Hematopoietic multipotent progenitor cell (in vitro differentiated cells): ENCODE results near the gene BCAR3. TPM values are rescaled to one million over a fixed set of nuclear protein-coding genes. Genes with fewer than 3 reads are reported as not detected.

Experiments used
- DNase-seq, 3 donors: peaks; one replicate each; pipeline ENCODE4 v3.0.0-alpha.2; 2011 to 2015; ENCODE audit warnings: low read depth in 2 of 3, low spot score in 2 of 3
- total RNA-seq: library from RNA; depleted of rRNA; stranded (reverse); fragments of >200 nt; gene quantifications from one replicate; pipeline ENCODE4 v1.2.3, GENCODE V29; 2012

Gene BCAR3
- total RNA-seq = 1.1 TPM

DNA sequence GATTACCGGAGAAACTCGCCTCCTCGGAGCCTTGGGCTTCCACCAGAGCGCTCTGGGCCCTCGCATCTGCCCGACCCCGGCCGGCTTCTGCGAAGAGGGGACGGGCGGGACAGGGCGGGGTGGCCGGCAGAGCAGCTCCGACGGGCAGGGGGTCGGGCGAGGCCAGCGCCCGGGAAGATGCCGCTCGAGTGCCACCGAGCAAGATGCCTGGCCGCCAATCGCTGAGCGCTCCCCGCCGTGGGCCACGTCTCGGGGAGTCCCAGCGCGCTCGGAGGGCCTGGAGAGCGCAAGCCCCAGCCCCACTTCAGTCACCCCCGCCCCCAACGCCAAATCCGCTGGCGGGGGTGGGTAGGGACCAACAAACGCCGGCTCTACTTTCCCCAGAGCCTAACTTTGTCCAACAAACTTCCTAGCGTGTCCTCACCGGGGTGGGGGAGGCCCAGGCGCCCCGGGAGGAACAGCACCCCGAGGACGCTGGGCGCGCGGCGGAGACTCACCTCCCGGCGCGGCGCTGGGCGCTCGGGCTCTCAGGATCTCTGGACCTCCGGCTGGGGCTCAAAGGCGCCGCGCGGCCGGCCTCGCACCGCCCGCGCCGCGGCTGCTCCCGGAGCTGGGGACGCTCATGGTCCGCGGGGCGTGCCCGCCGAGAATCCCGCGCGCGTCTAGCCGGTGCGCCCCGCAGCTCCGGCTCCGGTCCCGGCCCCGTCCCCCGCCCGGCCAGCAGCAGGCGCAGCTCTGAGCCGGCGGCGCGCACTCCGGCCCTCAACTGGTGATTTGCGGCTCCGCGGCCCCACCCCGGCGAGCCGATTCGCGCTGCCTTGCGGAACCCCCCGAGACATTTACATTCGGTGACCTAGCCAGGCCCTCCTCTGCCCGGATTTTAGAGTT is at the start of gene BCAR3:
Gene BCAR3 (minus strand): TSS at position 737 of the 888 bp plus-strand sequence. CDS start 6,907 bp downstream, outside the sequence.
- peak in 1 of 3 donors; percentile 50 for DNase-seq

DNA sequence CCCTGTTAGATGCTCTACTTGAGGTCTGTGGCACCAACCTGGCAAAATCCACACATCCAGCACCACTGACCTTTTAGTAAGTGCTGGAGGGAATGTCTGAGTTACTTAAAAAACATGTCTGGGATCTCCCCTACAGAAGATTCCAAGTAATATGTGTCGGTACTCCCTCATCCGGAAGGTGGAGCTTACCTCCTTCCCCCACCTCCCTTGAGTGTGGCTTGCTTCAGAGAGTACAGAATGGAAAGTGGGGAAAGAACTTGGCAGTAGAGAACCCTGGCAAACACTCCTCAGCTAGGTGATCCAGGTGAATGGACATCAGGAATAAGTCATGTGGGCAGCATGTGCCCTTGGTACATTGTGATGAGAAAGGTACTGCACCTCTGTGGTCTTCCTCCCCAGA is 49.0 kb upstream of the BCAR3 start:
- no peak for DNase-seq

DNA sequence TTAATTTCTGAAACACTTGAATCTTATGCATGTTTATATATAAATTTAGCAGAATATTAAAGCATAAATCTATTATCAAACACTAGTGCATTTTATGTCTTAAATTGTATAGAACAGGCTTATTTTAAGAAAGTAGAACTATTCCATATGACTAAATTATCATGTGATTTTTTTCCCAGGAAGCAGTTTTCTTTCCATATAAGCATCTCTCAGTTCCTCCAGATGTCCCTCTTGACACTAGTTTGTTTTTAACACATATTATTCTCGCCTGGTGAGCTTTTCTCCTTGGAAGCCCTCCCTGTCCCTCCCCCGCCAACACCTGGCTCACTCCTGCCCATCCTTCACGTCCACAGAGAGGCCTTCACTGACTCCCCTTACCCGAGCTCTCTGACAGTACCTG is 48.3 kb upstream of the BCAR3 start:
- no peak for DNase-seq

DNA sequence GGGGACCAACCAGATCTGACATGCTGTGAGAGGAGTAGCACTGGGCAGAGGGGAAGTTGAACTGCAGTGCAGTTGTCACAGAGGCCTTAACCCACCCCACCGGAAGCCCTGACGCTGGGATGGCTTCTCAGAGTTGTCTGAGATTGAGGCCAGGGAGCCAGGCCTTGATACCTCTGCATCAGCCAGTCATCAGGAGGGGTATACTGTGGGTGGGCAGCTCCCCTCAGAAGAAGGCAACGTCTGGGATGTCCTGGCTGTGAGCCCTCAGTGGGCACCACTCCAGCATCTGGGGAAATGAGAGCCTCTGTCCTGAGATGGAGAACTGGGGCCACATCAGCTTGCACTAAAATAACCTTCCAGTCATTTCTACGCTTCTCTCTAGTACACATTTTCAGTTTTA is 47.9 kb upstream of the BCAR3 start:
- DNase-seq = no peak

DNA sequence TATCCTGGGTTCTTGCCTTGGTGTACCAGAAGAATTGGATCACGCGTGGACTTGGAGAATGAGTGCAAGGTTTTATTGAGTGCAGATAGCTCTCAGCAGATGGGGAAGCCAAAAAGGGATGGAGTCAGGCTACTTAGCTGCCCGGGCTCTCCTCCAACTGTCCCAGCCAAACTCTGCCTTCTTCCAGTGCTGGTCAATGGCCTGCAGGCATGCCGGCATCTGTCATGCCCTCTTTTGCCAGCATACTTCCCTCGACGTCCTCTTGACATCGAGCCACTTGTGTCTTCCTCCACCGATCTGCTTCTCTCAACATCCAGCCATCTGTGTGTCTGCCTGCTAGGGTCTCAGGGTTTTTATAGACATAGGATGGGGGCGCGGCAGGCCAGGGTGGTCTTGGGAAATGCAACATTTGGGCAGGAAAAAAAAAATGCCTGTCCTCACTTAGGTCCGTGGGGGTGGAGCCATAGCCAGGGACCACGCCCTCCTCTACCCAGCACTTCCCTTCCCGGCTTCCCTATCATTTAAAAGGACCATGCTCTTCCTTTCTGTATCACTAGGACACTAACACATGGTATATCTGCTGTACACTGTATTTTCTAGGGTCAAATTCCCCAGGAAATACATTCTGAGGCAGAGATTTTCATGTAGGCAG is 47.0 kb upstream of the BCAR3 start:
- no peak for DNase-seq

DNA sequence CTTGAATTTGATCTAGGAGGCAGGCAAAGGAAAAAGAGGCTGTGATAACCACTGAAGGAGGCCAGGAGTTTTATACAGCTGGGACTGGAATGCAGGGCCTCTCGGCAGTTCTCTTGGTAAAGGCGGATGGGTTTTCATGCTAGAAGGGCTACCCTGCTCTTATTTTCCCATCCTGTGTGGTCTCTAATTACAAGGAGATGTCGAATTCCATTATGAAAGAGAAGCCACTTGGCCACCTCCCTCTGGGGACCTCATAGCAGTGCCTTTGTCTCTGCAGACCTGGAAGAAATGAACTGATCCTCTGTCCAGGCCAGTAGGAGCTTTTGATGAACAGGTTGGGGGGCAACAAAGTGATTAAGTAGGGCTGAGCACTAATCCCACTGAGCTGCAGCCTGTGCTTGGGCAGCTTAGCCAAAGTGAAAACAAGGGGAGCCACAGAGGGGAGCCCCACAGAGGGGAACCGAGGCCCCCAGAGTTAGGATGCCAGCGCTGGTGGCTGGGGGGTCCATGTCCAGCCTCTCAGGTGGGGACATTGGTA is 42.2 kb upstream of the BCAR3 start:
- no peak for DNase-seq

DNA sequence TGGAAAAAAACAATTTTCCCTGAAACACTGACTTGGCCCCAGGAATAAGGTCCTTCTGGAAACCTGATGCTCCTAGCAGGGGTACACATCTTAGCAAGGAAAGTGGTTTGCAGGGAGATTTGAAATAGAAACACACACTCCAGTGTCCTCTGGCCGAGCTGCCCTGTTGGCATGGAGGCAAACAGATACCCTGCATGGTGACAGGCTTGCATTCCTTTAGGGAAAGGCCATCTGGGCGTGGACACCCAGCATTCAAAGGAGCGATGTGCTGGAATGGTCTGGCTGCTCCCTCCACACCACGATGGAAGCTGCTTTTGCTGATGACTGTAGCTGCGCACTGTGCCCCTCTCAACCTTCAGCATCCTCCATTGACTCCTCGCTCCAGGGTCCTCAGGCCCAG is 41.5 kb upstream of the BCAR3 start:
- no peak for DNase-seq

DNA sequence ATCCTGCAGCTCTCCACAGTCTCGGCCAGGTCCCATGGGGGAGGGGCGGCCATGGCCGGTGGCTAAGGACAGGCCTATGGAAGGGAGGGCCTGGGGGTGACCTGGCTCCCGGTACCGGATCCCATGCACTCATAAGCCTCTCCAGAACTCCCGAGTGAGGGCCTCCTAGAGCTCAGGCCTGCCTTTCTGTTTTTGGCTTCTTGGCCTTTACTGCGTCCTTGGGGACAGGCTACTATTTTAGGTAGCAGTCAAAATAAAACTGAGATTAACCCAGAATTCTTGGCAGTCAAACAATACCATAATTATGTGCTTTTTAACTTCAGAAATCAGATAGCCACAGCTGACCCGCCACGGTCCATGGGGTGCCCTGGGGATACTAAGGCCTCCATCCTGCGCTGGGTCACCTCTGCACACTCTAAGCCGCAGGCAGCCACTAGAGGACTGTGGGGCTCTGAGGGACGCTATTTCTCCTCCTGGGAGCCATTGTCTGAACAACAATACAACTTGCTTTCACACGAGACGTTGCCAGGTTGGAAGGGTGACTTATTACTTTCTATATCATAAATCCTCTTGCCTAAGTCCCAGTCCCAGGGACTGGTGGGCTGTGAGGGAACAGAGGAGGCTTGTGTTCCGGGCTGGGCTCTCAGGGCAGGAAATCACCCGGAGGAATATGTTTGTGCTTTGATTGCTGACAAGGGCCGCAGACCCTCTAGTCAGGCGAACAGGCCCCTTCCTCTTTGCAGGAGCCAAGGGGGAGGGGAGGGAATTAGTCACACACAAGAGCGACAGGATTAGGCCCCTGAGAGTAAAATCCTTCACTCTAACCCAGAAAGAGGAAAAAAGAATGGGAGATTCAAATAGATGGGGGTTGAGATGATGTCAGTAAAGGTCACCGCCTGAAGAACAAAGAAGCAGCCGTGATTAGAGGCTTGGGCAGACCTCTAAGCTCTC is 40.7 kb upstream of the BCAR3 start:
- peak in 1 of 3 donors; percentile 5 for DNase-seq

DNA sequence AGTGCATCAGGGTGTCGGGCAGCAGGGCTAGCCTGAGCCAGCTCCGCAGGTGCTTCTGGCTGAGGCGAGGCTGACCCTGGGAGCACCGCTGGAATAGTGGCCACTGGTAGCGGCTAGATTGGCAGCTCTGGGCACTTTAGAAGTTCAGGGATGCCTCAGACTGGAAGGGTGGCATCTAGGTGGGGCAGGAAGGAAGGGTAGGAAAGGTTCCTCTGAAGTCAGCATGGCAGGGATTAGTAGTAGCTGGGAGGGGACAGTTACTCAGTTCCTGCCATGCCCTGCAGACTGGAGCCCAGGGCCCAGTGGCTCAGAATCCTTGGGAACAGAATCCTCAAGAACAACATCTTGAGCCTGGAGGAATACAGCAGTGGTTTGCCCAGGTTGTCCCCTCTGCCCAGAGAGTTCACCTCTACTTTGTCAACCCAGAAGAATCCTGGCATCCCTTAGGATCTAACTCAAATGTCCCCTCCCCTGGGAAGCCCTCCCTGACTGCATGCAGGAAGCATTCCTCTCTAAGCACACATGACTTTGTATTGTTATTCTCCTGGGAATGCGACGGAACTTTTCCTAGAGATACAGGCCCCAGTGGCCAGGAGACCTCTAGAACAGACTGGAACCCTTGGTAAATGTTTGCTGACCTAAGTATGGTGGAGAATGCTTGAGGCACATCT is 39.5 kb upstream of the BCAR3 start:
- DNase-seq = no peak

DNA sequence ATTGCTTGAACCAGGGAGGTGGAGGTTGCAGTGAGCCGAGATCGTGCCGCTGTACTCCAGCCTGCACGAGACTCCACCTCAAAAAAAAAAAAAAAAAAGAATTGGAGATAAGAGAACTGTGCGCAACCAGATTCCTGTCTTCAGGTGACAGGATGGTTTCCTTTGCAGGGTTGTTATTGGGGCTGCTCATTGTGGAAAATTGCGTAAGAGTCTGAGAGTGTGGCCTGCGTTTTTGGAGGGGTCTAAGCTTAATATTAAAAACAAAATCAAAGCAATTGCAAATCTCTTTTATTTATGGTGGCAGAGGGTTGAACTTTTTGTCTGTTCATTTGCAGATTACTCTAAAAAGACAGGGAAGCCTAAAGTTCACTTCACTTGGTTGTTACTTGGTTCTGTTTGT is 36.0 kb upstream of the BCAR3 start:
- no peak for DNase-seq

DNA sequence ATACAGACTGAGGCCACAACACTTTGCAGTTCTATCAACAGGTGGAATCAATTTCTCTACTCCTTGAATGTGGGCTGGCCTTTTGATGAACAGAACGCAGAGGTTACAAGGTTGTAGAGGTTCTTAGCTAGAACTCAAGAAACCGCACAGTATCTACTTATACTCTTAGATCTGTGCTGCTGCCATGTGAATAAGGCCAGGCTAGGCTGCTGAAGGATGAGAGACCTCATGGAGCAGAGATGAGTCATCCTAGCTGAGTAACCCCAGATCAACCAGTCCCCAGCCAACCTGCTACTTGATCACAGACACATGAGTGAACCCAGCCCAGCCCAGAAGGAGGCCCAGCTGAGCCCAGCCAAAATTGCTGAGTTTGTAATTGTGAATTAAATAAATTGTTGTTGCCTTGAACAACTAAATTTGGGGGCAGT is 35.3 kb upstream of the BCAR3 start:
- DNase-seq = no peak

DNA sequence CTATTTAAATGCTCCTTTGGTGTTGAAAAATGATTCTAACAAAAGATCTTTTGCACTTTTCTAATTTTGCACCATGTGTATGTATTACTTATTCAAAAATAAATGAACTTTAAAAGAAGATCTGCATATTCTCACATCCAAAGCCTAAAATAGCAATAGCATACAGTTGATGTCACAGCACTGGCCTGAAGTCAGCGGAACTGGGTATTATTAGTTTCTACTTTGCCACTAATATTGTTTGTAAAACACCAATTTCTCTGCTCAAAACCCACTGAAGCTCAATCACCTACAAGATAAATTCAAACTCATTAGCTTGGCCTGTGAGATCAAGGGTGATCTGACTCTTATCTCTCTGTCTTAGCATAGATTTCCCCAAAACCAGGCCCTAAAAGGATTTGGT is 34.5 kb upstream of the BCAR3 start:
- no peak for DNase-seq

DNA sequence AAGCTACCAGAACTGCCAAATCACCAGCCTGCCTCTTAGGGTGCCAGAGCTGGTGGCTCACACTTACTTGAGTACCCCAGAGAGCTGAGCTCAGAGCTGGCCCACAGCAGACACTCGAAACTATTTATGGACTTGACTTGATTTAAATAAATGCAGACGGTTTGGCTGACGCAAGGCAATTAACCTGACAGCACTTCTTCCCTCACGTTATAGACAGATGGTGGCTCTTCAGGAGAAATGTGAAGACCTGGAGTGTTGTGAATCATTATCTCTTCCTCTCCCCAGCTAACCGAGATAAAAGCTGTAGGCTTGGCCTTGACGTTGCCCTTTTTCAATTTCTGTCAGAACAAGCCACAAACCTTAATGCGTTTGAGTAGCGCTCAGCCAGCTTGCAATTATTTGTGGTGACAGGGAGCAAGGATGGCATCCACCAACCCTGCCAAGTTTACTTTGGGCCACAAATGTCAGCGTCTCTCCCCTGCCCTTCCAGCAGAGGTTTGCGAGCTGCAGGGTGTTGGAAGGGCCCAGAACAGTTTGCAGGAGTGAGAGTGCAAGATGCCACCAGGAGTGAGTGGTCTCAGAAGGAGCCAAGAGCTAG is 34.0 kb upstream of the BCAR3 start:
- DNase-seq = no peak

DNA sequence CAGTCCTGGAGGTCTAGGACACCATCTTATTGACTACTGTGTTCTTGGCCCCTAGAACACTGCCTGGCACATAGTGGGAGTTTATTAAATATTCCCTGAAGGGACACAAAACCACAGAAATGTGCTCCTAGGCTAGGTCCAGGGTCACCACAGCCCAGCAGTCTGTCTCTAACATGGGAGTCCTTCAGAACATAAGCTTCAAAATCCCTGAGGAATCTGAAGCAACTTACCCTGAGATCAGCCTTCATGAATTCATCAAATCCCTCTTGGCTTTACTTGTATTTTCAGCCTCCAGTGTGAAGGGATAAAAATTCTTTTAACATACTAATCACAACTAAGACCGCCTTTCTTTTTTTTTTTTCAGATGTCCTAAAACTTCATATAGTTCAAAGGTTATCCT is 32.7 kb upstream of the BCAR3 start:
- no peak for DNase-seq

DNA sequence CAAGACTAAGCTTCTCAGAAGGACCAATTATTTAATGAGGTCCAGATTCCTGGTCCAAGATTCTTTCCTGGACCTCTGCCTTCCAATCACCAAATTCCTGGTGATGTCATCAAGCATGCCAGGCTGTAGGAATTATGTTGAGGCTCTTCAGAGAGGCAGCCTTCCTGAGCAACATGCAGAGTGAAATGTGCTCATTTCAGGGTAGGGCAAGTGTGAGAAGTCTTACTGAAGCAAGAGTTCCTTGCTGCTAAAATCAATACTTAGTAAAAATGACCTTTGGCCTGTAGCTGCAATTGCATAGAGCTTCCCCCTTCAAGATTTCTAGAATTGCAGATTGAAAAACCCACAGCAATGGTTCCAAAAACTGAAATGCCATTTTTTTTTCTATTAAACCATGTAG is 31.7 kb upstream of the BCAR3 start:
- no peak for DNase-seq

DNA sequence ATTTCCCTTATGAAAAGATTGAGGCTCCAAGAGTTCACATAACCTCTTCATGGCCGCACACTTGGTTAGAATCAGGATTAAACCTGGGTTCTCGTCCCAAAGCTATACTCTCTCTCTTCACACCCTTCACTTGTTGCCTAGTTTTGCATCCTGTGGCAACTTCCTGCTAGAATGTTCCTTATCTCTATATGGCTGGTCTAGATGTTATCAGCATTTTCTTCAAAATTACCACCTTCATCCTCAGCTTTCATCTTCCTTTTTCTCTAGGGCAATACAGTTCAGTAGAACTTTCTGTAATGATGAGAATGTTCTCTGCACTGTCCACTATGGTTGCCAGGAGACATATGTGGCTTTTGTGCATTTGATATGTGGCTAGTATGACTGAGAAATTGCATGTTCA is 31.1 kb upstream of the BCAR3 start:
- no peak for DNase-seq

DNA sequence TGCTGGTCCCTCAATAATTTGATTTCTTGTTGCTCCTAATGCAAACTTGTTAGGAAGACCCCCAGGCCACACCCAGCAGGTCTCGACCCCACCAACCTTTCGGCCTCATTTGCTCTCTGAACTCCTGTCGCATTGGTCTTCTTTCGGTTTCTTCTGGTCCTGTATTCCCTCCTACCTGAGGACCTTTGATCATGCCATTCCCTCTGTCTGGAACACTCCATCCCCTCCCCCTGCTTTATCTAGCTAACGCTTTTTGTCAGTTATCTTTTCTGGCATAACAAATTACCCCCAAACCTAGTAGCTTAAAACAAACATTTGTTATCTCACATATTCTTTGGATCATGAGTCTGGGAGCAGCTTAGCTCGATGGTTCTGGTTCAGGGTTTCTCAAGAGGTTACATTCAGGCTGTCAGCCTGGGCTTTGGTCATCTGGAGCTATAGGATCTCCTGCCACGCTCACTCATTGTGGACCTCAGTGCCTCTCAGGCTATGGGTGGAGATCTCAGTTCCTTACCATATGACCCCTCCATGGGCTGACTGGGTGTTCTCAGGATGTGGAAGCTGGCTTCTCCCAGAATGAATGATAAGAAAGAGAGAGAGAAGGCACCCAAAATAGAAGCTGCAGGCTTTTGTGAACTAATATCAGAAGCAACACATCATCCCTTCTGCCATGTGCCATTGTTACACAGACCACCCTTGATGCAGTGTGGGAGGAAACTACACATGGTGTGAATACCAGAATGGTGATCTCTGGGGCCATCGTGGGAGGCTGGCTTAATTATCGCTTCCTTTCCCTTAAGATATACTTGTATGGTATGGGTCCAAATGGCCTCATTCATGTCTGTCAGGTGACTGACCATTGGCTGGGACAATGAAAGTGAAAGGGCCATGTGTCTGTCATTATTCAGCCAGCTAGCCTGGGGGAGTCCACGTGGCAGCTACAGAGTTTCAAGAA is 29.1 kb upstream of the BCAR3 start:
- DNase-seq = no peak

DNA sequence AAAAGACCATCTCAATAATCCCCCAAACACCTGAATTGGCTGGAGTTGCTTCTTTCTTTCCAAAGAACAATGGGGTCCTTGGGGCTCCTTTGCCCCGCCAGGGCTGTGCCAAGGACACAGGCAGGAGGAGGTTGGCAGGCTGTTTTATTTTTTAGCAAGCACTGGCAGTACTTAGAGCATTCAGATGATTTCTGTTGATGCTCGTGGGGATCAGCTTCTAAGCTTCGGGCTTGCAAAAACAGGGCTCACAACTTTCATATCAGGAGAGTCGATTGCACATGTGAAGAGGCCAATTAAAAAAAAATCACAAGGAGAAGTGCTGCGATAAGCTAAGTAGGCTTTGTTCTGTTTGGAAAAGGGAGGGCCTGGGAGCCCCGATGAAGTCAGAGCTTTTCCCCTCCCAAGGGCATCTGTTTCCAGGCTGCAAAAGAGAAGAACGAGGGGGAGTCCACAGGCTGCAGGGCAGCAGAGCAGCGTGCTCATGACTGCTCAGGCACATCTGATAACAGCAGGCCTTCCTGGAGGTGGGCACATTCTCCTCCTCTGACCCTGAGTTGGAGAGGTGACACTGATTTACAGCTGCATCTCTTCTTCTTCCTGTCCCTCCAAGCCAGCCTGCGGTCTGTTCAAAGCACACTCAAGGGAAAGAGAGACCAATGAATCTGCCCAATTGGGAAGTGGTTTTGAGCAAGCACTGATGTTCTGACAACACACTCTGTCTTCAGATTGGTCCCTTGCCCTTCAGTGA is 27.3 kb upstream of the BCAR3 start:
- DNase-seq = peak in 1 of 3 donors; percentile 58
